GM12865 (cell line): ENCODE measurements around the gene OLFM3.

ENCODE experiments used
- DNase-seq: peaks from one replicate; pipeline ENCODE4 v3.0.0; 2010; ENCODE audit warnings: low read depth
- H3K4me3 ChIP-seq: 2 replicates; pipeline ENCODE4 v1.5.1; 2011; ENCODE audit warnings: mild to moderate bottlenecking, low read depth, low read length, control low read depth
- TF ChIP-seq, protein P1 (sequence below): IDR thresholded peaks from 2 replicates; pipeline ENCODE4 v1.5.1; 2011; ENCODE audit warnings: low read length, control low read depth, low read depth, inconsistent platforms; ENCODE audit not compliant: insufficient read depth; ENCODE audit errors: missing control alignments

OLFM3 gene

GRCh38 chr1:101929343-101929742, 67.4 kb downstream of the OLFM3 start:
- TF ChIP-seq, protein P1, sequence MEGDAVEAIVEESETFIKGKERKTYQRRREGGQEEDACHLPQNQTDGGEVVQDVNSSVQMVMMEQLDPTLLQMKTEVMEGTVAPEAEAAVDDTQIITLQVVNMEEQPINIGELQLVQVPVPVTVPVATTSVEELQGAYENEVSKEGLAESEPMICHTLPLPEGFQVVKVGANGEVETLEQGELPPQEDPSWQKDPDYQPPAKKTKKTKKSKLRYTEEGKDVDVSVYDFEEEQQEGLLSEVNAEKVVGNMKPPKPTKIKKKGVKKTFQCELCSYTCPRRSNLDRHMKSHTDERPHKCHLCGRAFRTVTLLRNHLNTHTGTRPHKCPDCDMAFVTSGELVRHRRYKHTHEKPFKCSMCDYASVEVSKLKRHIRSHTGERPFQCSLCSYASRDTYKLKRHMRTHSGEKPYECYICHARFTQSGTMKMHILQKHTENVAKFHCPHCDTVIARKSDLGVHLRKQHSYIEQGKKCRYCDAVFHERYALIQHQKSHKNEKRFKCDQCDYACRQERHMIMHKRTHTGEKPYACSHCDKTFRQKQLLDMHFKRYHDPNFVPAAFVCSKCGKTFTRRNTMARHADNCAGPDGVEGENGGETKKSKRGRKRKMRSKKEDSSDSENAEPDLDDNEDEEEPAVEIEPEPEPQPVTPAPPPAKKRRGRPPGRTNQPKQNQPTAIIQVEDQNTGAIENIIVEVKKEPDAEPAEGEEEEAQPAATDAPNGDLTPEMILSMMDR, result no peak
- H3K4me3 ChIP-seq, result no peak overlapping the region
- no peak for DNase-seq

GRCh38 chr1:101928829-101929228, 67.9 kb downstream of the OLFM3 start:
- TF ChIP-seq, protein P1, result no peak
- H3K4me3 ChIP-seq, result no peak overlapping the region
- DNase-seq, result no peak

- TF ChIP-seq, protein P1, result no peak
- no peak for DNase-seq
These were observed 72.0 kb downstream of the OLFM3 start for GRCh38 chr1:101924700-101925099.

DNA sequence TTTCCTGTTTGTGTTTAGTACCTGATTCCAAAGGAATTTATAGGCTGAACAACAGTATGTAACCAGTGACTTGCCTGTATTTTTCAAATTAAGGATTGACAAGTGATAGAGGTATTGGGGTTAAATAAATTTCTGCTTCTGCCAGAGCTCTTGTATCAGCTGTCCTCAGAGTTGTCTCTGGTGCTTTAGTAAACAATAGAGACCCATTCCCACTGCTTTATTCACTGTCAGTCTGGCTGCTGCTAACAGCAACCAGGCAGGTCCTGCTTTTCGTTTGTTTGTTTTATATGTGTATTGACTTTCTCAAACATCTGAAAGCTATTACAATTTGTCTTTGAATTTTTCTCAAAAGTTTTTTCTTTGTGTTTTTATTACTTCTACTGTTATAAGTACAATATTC, 76.1 kb downstream of the OLFM3 start:
- no peak overlapping the region for H3K4me3 ChIP-seq
- TF ChIP-seq, protein P1, result no peak
- no peak for DNase-seq

More at GRCh38 chr1:101924700-101925099, 72.0 kb downstream of the OLFM3 start:
- H3K4me3 ChIP-seq, result no peak overlapping the region

GRCh38 chr1:101918277-101918676, 78.4 kb downstream of the OLFM3 start:
- no peak overlapping the region for H3K4me3 ChIP-seq
- TF ChIP-seq, protein P1, result no peak
- DNase-seq, result no peak

- H3K4me3 ChIP-seq, result no peak overlapping the region
- TF ChIP-seq, protein P1, result no peak
- DNase-seq, result no peak
These were observed 81.1 kb downstream of the OLFM3 start for GRCh38 chr1:101915597-101915996.

DNA sequence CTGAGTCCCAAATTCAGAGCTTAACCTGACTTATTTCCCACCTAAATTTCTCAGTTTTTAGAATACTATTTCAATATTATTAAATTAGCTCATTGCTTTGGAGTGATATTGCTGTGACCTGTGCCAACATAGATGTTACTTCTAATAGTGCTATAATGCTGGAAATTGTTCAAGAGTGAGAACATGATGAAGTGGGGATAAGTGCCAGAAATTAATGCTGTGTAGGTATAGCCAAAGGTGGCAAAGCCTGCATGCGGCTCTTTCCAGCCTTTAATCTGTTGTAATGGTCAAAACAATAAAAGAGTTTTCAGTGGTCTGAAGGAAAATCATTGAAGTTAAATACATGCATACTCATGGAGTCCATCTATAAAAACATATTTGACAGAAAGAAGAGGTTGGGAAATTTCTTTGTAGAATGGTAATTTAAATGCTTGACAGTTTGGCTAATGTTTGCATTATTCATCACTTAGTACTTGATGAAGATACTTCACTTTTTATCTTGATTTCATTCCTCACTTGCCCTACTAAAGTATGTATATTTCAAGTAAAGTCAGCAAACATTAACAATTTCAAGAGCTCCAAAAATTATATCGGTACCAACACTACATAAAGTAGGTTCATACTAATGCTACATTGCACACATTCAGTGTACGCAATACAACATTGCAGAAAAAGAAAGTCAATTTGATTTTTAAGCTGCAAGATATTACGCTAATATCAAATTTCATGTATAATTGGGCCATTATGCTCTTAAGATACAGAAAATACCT, 82.1 kb downstream of the OLFM3 start:
- TF ChIP-seq, protein P1, result no peak
- no peak for DNase-seq
- no peak overlapping the region for H3K4me3 ChIP-seq
